GM18498 (cell line): ENCODE data around the gene COL7A1.
"Not testable (repeated sequence)": the region's sequence is repeated elsewhere in the genome, so short reads cannot be mapped to it uniquely, and the experiment has no call there.

Experiments used
- ATAC-seq: cut with Tn5 transposase; IDR thresholded peaks from one replicate; pipeline ENCODE4 v1.9.1; 2021; ENCODE audit warnings: mild to moderate bottlenecking, moderate library complexity; ENCODE audit not compliant: unreplicated experiment

Gene COL7A1

GRCh38 chr3:48564667-48565066 is 30.5 kb downstream of the COL7A1 start:
- ATAC-seq: no peak

GRCh38 chr3:48564022-48564421 is 31.1 kb downstream of the COL7A1 start:
- ATAC-seq: no peak

- ATAC-seq: no peak
Observed at GRCh38 chr3:48563382-48563918, 31.7 kb downstream of the COL7A1 start, which contains the start of gene UCN2. TSS of gene UCN2 (minus strand) at chr3:48563781. CDS start at chr3:48563124, 657 bp downstream.

GRCh38 chr3:48562367-48563095 is 32.6 kb downstream of the COL7A1 start:
- ATAC-seq: no peak

GRCh38 chr3:48561045-48561736 is 33.9 kb downstream of the COL7A1 start:
- no peak for ATAC-seq

- ATAC-seq: no peak
Observed at GRCh38 chr3:48560648-48561018, 34.5 kb downstream of the COL7A1 start.

- no peak for ATAC-seq
Observed at GRCh38 chr3:48558493-48559134, 36.5 kb downstream of the COL7A1 start.

GRCh38 chr3:48556796-48557626 is 38.1 kb downstream of the COL7A1 start, which contains the start of gene PFKFB4:
TSS of gene PFKFB4 (minus strand) at chr3:48556803. CDS start at chr3:48556777, 26 bp downstream.
- ATAC-seq: peak; percentile 90

GRCh38 chr3:48555949-48556795 is 39.0 kb downstream of the COL7A1 start:
- no peak for ATAC-seq

GRCh38 chr3:48555231-48555948 is 39.7 kb downstream of the COL7A1 start:
- no peak for ATAC-seq

- no peak for ATAC-seq
Observed at GRCh38 chr3:48553886-48554845, 41.0 kb downstream of the COL7A1 start.

GRCh38 chr3:48553361-48553760 is 41.8 kb downstream of the COL7A1 start:
- ATAC-seq: no peak

GRCh38 chr3:48552111-48552951 is 42.8 kb downstream of the COL7A1 start:
- no peak for ATAC-seq

GRCh38 chr3:48551651-48552050 is 43.5 kb downstream of the COL7A1 start:
- not testable (repeated sequence) for ATAC-seq

GRCh38 chr3:48548729-48549705 is 46.1 kb downstream of the COL7A1 start:
- ATAC-seq: no peak

GRCh38 chr3:48548126-48548525 is 47.0 kb downstream of the COL7A1 start:
- no peak for ATAC-seq
